HG03520 (cell line): ENCODE measurements around the gene IKBKE.

Source experiments
- ATAC-seq: cut with Tn5 transposase; IDR thresholded peaks from one replicate; pipeline ENCODE4 v1.9.1; 2021; ENCODE audit warnings: mild to moderate bottlenecking, moderate library complexity; ENCODE audit not compliant: unreplicated experiment

Gene IKBKE

GRCh38 chr1:206495011-206495461 is 24.8 kb downstream of the IKBKE start:
- no peak for ATAC-seq

- no peak for ATAC-seq
Observed at GRCh38 chr1:206495493-206496046, 25.3 kb downstream of the IKBKE start.

- ATAC-seq = no peak
Observed at GRCh38 chr1:206496131-206496793, 26.0 kb downstream of the IKBKE start.

- ATAC-seq = no peak
Observed at GRCh38 chr1:206497363-206497762, 27.1 kb downstream of the IKBKE start.

- no peak for ATAC-seq
Observed at GRCh38 chr1:206497774-206498173, 27.5 kb downstream of the IKBKE start.

- ATAC-seq = no peak
Observed at GRCh38 chr1:206498685-206499084, 28.4 kb downstream of the IKBKE start.

- no peak for ATAC-seq
Observed at GRCh38 chr1:206500046-206500445, 29.8 kb downstream of the IKBKE start.

- ATAC-seq = no peak
Observed at GRCh38 chr1:206501881-206502280, 31.6 kb downstream of the IKBKE start.

- no peak for ATAC-seq
Observed at GRCh38 chr1:206502403-206502802, 32.1 kb downstream of the IKBKE start.

GRCh38 chr1:206502812-206503211 is 32.5 kb downstream of the IKBKE start:
- ATAC-seq = no peak

GRCh38 chr1:206503591-206504362 is 33.5 kb downstream of the IKBKE start:
- no peak for ATAC-seq

- no peak for ATAC-seq
Observed at GRCh38 chr1:206504363-206504713, 34.1 kb downstream of the IKBKE start.

GRCh38 chr1:206505702-206506355 is 35.6 kb downstream of the IKBKE start:
- no peak for ATAC-seq

- peak; percentile 21 for ATAC-seq
Observed at GRCh38 chr1:206506405-206507283, 36.4 kb downstream of the IKBKE start.

GRCh38 chr1:206507284-206508129 is 37.2 kb downstream of the IKBKE start, which contains the start of gene RASSF5:
TSS of gene RASSF5 (plus strand) at chr1:206507531. CDS start at chr1:206507603, 72 bp downstream.
- ATAC-seq = peak; percentile 49

- ATAC-seq = no peak
Observed at GRCh38 chr1:206508130-206508889, 38.0 kb downstream of the IKBKE start.

- ATAC-seq = no peak
Observed at GRCh38 chr1:206508956-206509355, 38.7 kb downstream of the IKBKE start.

GRCh38 chr1:206509612-206510257 is 39.5 kb downstream of the IKBKE start:
- ATAC-seq = no peak
